SK-N-MC (cell line): Measurements from ENCODE around the gene ST6GAL1.

Experiments
- EZH2 ChIP-seq: fragments of 200-600 bp; sonication (generic); IDR thresholded peaks from one replicate; pipeline ENCODE4 v1.6.1; 2017; ENCODE audit warnings: antibody characterized with exemption
- POLR2AphosphoS5 ChIP-seq: IDR thresholded peaks from 2 replicates; pipeline ENCODE4 v1.6.1; 2012; ENCODE audit warnings: mild to moderate bottlenecking, low read depth, low read length, borderline replicate concordance

GRCh38 chr3:186921578-186921977, 8.7 kb upstream of the ST6GAL1 start:
- TF ChIP-seq EZH2 (no peak), POLR2AphosphoS5 (no peak)
